HG03108 (cell line): ENCODE results near the gene LSM14B.

ENCODE experiments used
- ATAC-seq: cut with Tn5 transposase; IDR thresholded peaks from one replicate; pipeline ENCODE4 v1.9.1; 2021; ENCODE audit warnings: moderate library complexity; ENCODE audit not compliant: unreplicated experiment

Gene LSM14B

GRCh38 chr20:62178316-62179161 is 56.3 kb downstream of the LSM14B start:
- no peak for ATAC-seq

GRCh38 chr20:62179162-62179504 is 56.9 kb downstream of the LSM14B start:
- ATAC-seq = no peak

GRCh38 chr20:62181808-62182207 is 59.5 kb downstream of the LSM14B start:
- no peak for ATAC-seq

GRCh38 chr20:62182469-62183425 is 60.5 kb downstream of the LSM14B start, which contains the start of gene MTG2:
Gene MTG2 (plus strand): TSS chr20:62183028. CDS start chr20:62193421, 10,393 bp downstream.
- peak; percentile 86 for ATAC-seq

GRCh38 chr20:62183426-62184142 is 61.3 kb downstream of the LSM14B start:
- ATAC-seq = no peak
